Caki2 (cell line): ENCODE measurements around the gene TGFBR2. TPM values are rescaled to one million over a fixed set of nuclear protein-coding genes. Genes with fewer than 3 reads are reported as not detected.

ENCODE experiments used
- DNase-seq: peaks from one replicate; pipeline ENCODE4 v3.0.0-alpha.2; 2015; ENCODE audit warnings: low read depth
- in situ Hi-C: cut with HindIII; loops from 2 replicates; pipeline ENCODE4 v1.10.0; 2016; ENCODE audit warnings: low sequenced_read_pairs, low pct_unique_long_range_greater_than_20kb, mixed read lengths
- total RNA-seq: library from RNA; depleted of rRNA; stranded (reverse); fragments of >200 nt; shearing (Covaris generic); gene quantifications from 2 replicates; pipeline ENCODE4 v1.2.3, GENCODE V29; 2014; ENCODE audit warnings: low replicate concordance

The TGFBR2 gene
- total RNA-seq, 1 experiment from 2014 or later: 44.5 TPM

DNA sequence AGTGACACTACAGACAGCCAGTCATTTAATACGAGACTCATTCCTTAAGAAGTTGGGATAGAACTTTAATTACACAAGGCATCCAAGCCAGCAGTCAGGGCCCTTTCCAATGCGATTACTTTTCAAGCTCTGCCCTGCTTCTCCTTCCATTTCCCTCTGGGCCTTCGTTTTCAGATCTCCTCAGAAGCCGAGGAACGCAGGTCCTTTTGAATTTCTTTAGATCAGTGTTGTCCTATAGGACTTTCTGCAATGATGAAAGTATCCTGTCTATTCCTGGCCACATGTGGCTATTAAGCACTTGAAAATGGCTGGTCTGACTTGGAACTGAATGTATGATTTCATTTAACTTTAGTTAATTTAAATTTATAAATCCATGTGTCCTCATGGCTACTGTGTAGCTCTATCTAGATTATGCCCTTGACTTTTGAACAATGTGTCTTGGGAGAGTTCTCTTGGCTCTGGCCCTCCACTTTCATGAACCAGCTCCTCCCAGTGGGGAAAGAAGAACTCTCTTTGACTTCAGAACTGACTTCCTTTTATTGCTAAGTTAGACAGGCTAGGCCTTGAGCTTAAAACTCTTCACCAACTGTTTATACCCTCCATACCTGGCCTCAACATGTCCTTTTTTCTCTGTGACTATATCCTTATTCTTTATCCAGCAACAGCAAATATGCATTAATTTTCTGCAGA lies 22.6 kb downstream of the TGFBR2 start:
- no peak for DNase-seq
- in situ Hi-C loops: no loop called here

DNA sequence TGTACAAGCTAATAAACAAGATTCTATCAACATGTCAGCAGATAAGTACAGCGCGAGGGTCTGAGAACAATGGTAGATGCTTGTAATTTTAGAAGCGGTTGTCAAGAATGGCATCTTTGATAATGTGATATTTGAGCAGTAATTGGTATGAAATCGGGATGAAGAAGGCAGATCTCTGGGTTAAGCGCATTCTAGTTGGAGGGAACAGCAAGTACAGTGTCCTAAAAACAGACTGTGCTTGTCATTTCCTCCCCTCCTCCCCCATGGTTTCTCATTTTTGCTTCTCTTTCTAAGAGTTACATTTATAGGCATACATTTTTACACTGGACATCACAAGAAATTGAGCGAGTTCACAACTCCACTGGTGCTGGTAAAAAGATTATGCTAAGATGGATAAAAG lies 23.3 kb downstream of the TGFBR2 start:
- in situ Hi-C loops: no loop called here
- no peak for DNase-seq

DNA sequence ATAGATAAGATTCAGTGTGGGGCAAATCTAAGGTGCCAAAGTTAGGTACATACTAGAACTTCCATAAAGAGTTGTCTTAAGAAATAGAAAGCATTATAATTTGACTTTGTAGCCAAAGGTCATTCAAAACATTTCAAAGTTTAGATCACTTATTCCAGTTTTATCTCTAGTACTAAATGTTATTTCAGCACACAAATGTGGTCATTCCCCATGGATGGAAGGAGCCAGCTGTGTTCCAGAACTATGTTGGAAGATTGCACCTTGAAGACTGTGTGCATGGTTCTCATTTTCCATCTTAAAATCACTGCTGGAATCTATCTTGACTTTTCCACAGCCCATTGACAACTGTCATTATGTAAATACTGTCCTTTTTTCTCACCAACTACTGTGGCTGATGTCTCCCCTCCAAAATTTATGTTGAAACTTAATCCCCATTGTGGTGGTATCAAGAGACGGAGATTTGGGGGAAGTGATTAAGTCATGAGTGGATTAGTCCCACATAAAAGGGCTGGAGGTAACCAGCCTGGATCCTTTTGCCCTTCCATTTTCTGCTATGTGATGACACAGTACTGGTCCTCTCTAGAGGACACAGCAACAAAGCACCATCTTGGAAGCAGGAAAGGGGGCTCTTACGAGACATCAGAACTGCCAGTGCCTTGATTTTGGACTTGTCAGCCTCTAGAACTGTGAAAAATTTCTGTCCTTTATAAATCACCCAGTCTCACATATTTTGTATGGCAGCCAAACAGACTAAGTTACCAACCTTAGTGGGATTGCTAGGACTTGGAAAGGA lies 24.0 kb downstream of the TGFBR2 start:
- no peak for DNase-seq
- in situ Hi-C loops: no loop called here

GRCh38 chr3:30631243-30631904 lies 25.0 kb downstream of the TGFBR2 start:
- in situ Hi-C loops: no loop called here
- DNase-seq: no peak

- in situ Hi-C loops: no loop called here
- no peak for DNase-seq
Measured at GRCh38 chr3:30632065-30632464, 25.7 kb downstream of the TGFBR2 start.

DNA sequence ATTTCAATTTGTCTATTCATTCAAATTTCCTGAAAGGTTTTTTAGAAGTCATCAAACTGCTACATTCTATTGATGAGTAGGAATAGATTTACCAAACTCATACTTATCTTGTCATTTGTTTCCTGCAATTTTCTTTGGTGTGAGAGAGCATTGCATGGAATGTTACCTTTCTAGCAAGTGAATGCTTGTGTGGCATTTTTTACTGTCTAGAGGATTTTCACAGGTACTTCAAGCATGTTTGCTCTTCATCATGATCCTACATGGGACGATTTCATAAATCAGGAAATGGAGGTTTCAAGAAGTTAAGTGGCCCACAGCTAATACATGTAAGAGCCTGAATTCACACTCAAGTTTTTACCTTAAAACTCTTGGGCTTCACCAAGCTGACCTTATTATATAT lies 26.1 kb downstream of the TGFBR2 start:
- DNase-seq: no peak

GRCh38 chr3:30633718-30634117 lies 27.3 kb downstream of the TGFBR2 start:
- no peak for DNase-seq
- in situ Hi-C loops: no loop called here

More for the DNA sequence above, 26.1 kb downstream of the TGFBR2 start:
- in situ Hi-C loops: no loop called here

DNA sequence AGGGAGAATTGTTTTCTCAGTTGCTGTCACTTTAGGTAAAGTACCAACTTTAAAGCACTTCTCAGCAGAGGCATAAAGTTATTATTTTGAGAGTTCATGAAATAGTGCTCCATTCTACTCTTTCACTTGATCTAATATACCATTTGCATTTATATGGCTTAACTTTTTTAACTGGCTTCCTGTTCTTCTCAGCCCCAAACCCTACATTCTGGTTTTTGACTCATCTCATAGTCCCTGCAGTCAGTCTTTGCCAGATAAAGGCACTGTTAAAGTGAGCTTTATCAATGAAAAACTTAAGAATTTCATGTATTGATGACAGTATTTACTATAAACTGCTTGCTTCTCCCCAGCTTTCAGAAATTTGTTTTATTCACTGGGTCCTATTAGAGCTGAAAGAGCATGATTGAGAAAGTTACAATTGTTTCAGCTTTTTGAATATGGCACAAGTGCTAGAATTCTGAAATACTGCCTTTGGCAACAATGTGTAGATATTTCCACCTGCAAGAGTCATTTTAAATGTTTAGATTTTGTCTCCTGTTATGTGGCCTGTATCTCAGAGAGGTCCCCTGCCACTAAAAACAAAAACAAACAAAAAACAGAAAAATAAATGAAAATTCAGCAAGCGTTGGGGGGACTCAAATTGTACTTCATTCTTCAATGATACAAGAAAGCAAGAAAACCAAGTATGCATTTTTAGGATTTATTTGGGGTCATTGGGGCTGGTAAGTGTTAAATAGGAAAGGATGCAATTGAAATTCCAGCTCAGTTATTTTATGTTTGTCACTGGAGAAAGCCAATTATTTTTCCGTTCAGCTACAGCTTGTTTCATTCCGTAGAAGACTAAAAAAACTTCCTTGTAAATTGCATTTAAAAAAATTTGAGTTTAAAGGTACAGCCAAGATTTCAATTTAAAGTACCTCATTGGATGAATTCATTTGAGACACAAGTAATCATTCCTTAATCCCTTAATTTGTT lies 28.6 kb downstream of the TGFBR2 start:
- no peak for DNase-seq

DNA sequence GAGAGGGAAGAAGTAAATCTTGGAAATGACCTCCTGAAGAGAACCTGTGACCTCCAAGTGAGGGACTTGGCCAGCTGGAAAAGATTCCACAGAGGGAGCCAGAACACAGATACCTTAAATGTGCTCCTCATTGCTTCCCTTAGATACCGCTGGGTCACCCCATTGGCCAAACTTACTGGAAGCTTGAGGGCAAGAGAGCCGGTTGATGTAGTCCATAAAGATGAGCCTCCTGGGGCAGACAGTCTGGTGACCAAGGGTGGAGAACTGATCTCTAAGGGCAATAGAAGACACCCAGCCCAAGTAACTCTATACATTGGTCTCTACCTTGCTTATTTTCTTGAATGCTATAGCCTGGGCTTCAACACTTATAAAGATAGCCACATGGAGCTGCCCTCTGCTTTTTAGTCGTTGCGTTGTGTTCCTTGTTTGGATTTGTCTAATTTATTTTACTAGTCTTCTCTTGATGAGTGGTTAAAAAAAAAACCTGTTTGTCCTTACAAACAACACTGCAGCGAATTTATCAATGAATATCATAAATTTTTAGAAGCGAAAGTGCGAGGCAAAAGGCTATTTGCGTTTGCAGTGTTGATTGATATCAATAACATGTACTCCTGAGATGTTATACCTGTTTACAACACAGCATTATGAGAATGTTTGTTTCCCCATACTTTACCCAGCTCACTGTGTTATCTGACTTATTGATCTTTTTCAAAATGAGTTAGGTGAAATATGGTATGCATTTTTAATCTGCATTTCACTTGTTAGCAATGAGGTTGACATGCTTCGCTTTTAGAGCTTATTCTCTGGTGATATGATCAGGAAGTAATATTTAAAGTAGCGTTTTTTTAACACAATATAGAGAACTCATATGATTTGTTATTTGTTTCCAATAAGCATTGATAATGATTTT lies 31.2 kb downstream of the TGFBR2 start:
- no peak for DNase-seq
- in situ Hi-C loops: no loop called here

More for the DNA sequence above, 28.6 kb downstream of the TGFBR2 start:
- in situ Hi-C loops: no loop called here

DNA sequence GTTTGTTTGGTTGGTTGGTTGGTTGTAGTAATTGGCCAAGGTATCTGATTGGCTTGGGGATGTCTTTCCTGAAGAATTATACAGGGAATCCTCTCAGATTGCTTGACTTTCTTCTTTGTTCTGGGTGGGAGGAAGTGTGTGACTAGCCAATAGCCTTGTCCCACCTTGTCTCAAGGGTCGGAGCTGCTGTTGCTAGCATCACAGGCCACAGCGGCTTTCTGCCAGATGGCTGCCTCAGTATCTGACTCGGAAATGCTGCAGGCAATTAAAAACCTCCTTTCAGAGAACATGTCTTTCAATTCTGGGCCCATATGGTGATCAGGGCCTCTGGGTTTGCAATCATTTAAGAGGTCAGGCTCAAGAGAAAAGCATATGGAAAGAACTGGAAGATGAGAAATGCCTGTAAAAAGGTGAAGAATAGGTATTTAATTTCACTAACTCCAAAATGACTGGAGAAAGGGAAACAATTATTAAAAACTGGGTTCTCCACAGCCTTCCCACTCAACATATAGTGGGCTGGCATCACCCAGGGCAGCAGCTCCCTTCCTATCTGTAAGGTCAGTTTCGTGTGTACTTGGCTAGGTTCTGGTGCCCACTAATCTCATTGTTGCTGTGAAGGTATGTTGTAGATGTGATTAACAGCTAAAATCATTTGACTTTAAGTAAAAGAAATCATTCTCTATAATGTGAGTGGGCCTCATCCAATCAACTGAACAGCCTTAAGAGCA lies 32.4 kb downstream of the TGFBR2 start:
- in situ Hi-C loops: no loop called here

DNA sequence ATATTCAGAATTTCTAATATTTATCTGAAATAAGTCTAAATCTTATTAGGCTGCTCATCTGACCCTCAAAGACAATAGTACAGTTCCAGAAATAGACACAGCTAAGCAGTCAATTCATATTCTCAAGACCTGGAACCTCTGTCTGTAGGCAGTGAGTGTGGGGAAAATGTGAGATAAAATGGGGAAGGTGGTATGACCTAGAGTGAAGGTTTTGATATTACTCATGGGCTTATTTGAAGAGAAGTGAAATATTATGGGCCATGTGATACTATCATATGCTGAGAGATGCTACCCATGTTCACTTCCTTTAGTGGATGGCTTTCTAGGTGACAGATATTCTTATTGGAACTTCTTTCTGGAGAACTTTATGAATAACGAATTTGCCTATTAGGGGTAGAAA lies 33.5 kb downstream of the TGFBR2 start:
- in situ Hi-C loops: no loop called here
- DNase-seq: no peak

More for the DNA sequence above, 32.4 kb downstream of the TGFBR2 start:
- no peak for DNase-seq

- DNase-seq: no peak
- in situ Hi-C loops: no loop called here
Measured at GRCh38 chr3:30640851-30641250, 34.5 kb downstream of the TGFBR2 start.

DNA sequence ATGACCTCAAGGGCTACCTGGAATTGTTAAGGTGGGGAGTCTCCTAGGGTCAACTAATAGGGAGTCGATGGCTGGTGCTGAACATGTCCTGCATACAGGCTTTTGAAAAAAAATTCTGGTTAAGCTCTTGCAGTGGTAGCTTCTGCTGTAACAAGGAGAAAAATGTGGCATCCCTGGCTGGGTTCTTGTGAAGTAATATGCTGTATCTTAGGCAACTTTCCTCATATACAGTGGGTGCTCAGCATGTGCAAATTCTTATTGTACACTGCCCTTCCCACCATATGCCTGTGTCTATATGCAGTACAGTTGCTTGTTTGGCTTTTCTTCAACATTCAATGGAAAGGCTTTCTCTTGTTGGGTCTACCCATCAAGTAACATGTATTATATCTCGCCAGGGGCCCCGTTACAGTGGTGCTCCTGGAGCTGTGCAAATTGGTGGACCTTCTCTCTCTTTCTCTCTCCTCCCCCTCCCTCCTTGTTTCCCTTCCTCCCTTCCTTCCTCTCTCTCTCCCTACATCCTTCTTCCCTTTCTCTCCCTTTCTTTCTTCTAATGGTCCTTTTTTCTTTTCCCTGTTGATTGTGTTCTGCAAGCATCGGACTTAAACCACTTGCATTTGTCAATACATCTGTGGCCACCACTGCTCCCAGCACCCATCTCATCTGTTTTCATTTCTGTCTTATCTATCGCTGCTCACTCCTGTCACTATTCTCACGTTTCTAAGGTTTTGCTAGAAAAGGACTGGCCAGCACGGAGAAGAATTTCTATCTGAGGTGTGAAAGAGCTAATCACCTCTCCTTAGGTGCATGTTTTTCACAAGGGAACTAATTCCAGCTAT lies 35.2 kb downstream of the TGFBR2 start:
- in situ Hi-C loops: no loop called here
- no peak for DNase-seq

GRCh38 chr3:30642849-30643361 lies 36.5 kb downstream of the TGFBR2 start:
- in situ Hi-C loops: no loop called here
- DNase-seq: no peak

DNA sequence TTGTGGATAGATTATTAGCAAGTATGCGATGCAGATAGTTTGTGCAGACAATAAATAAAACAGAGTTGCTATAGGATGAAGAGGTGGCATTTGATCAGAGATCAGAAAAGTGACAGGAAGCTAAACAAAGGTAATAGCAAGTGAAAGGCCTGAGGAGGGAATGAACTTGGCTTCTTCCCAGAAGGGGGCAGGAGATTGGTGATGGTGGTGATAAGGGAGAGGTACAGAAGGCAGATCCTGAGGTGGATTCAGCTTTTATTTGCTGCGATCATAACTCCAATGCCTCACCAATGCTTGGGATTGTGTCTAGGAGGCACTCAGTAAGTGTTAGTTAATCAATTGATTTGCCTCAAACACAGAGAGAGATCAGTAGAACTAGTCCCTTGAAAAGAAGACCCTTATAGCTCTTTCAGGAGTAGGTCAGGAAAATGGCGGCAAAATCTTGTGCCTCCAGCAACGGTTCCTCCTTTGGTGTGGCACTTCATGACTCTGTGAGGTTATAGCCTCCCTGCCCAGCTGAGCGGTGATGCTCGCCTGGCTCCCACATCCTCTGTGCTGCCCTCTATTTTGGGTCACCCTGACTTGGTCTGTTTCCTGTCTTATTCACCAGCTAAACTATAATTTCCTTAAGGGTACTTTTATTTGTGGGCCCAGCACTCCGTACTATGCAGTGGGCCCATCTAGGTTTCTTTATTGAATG lies 37.5 kb downstream of the TGFBR2 start:
- in situ Hi-C loops: no loop called here
- DNase-seq: no peak
